ENCODE data around the gene UTP4. TPM values are rescaled to one million over a fixed set of nuclear protein-coding genes. Genes with fewer than 3 reads are reported as not detected.

UTP4 gene
- total RNA-seq, 3 donors from 2014 or later = 18.6 to 33.2 (median 24.6) TPM

- no peak for DNase-seq
- Histone ChIP-seq H3K36me3 (ENCODE audit: low read depth) (no peaks in the 10 kb centered on the region), H3K4me1 (ENCODE audit: low read depth) (no peaks in the 10 kb centered on the region), H3K4me3 (no peak overlapping the region), H3K9me3 (no peaks in the 10 kb centered on the region)
- intact Hi-C loops (cut with DNase I, micrococcal nuclease) = no loop called here
- TF ChIP-seq, protein P1, sequence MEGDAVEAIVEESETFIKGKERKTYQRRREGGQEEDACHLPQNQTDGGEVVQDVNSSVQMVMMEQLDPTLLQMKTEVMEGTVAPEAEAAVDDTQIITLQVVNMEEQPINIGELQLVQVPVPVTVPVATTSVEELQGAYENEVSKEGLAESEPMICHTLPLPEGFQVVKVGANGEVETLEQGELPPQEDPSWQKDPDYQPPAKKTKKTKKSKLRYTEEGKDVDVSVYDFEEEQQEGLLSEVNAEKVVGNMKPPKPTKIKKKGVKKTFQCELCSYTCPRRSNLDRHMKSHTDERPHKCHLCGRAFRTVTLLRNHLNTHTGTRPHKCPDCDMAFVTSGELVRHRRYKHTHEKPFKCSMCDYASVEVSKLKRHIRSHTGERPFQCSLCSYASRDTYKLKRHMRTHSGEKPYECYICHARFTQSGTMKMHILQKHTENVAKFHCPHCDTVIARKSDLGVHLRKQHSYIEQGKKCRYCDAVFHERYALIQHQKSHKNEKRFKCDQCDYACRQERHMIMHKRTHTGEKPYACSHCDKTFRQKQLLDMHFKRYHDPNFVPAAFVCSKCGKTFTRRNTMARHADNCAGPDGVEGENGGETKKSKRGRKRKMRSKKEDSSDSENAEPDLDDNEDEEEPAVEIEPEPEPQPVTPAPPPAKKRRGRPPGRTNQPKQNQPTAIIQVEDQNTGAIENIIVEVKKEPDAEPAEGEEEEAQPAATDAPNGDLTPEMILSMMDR (IDR thresholded peaks at IDR 0.05) = no peak
- no peak for ATAC-seq
Measured at GRCh38 chr16:69199382-69199781, 66.9 kb downstream of the UTP4 start.

GRCh38 chr16:69201291-69201690 lies 68.8 kb downstream of the UTP4 start:
- intact Hi-C loops (cut with DNase I, micrococcal nuclease) = no loop called here
- H3K36me3 ChIP-seq (ENCODE audit: low read depth) = no peaks in the 10 kb centered on the region
- ATAC-seq = no peak
- peaks cover 2% of the 10 kb centered on the region for H3K4me1 ChIP-seq (ENCODE audit: low read depth)
- H3K4me3 ChIP-seq = no peak overlapping the region
- DNase-seq = no peak
- no peaks in the 10 kb centered on the region for H3K9me3 ChIP-seq
- TF ChIP-seq, protein P1 (IDR thresholded peaks at IDR 0.05) = no peak

DNA sequence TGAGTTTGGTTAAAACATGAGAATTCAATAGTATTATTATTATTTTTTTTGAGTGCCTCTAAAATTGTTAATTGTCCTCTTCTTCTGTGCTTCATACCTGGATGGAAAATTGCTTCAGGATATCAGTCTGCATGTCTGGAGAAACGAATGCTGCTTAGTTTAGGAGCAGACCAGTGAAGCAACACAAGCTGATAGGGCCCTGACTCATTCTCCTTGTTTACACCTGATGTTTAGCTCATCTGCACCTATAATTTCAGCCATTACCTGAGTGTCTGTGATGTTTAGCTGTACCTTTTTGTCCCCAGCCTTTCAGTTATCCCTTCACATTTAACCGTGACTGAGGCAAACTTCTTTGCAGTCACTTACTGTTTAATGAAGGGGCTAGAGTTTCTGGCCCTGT lies 69.3 kb downstream of the UTP4 start:
- TF ChIP-seq, protein P1 (IDR thresholded peaks at IDR 0.05) = no peak
- H3K4me1 ChIP-seq (ENCODE audit: low read depth) = peaks cover 2% of the 10 kb centered on the region
- no peaks in the 10 kb centered on the region for H3K36me3 ChIP-seq (ENCODE audit: low read depth)
- H3K9me3 ChIP-seq = no peaks in the 10 kb centered on the region
- no peak for DNase-seq
- H3K4me3 ChIP-seq = no peak overlapping the region
- intact Hi-C loops (cut with DNase I, micrococcal nuclease) = no loop called here
- no peak for ATAC-seq

DNA sequence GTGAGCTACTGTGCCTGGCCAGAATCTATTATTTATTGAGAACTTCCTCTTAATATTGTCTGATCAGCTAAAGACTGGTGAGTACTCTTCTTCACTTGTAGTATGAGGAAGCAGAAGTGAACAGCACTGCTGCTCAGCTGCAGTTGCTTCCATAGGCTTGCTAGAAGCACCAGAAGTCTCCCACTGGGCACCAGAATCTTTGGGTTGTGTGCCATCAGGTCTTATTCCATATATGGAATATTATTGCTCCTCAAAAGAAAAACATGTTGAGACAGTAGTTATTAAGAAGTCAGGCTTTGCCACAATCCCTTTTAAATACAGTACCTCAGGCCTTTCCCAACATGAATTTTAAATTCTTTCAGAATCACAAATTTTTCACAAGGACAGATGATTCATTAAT lies 71.7 kb downstream of the UTP4 start:
- Histone ChIP-seq H3K9me3 (no peaks in the 10 kb centered on the region), H3K36me3 (ENCODE audit: low read depth) (no peaks in the 10 kb centered on the region), H3K4me1 (ENCODE audit: low read depth) (peaks cover 2% of the 10 kb centered on the region), H3K4me3 (no peak overlapping the region)
- TF ChIP-seq, protein P1 (IDR thresholded peaks at IDR 0.05) = no peak
- DNase-seq (no peak), ATAC-seq (no peak)
- intact Hi-C loops (cut with DNase I, micrococcal nuclease) = no loop called here

GRCh38 chr16:69209735-69210134 lies 77.3 kb downstream of the UTP4 start:
- intact Hi-C loops (cut with DNase I, micrococcal nuclease) = no loop called here
- no peaks in the 10 kb centered on the region for H3K9me3 ChIP-seq
- no peak for DNase-seq
- TF ChIP-seq, protein P1 (IDR thresholded peaks at IDR 0.05) = no peak
- ATAC-seq = no peak
- H3K4me1 ChIP-seq (ENCODE audit: low read depth) = peaks cover under 1% of the 10 kb centered on the region
- H3K4me3 ChIP-seq = no peak overlapping the region
- no peaks in the 10 kb centered on the region for H3K36me3 ChIP-seq (ENCODE audit: low read depth)

DNA sequence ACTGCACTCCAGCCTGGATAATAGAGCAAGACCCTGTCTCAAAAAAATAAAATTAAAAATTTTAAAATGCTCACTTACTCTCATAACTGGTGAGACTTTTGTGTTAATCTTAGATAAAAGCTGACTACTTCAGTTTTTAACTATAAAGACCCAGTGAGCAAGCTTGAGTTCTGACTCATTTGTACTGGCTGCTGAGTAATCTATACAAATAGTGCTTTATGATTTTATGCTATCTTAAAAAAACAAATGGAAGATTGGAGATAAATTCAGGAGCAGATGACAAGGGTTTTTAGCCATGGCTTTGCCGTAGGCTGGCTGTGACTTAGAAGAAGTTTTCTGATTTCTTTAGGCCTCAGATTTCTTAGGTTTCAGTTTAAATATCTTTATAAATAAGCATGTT lies 85.0 kb downstream of the UTP4 start:
- ATAC-seq (peak; percentile 96), DNase-seq (no peak)
- H3K4me3 ChIP-seq = no peak overlapping the region
- TF ChIP-seq, protein P1 (IDR thresholded peaks at IDR 0.05) = no peak
- intact Hi-C loops (cut with DNase I, micrococcal nuclease) = no loop called here
- no peaks in the 10 kb centered on the region for H3K36me3 ChIP-seq (ENCODE audit: low read depth)
- H3K9me3 ChIP-seq = no peaks in the 10 kb centered on the region
- peaks cover 13% of the 10 kb centered on the region for H3K4me1 ChIP-seq (ENCODE audit: low read depth)
